AG04449 (cell line): Measurements from ENCODE around the gene TLN1.

Source experiments
- CTCF ChIA-PET: fragments of 350-600 bp; formaldehyde crosslinking; extraction: SDS; loops from one replicate; lab custom pipeline; 2021; ENCODE audit warnings: antibody characterized with exemption; lab: Yijun Ruan, JAX
- POLR2A ChIA-PET: fragments of 400-600, 350-600 bp; formaldehyde crosslinking; extraction: SDS; loops from one replicate; lab custom pipeline; 2020; ENCODE audit warnings: antibody characterized with exemption, inconsistent platforms; lab: Yijun Ruan, JAX
- DNase-seq: peaks from one replicate; pipeline ENCODE4 v3.0.0-alpha.2; 2010; ENCODE audit warnings: low read depth, low spot score
- H3K4me3 ChIP-seq: 2 replicates; pipeline ENCODE4 v1.5.1; 2011; ENCODE audit warnings: low read depth, mild to moderate bottlenecking, control low read depth, low read length
- CTCF ChIP-seq: IDR thresholded peaks from one replicate; pipeline ENCODE4 v1.5.1; 2011; ENCODE audit warnings: mild to moderate bottlenecking, moderate library complexity, low read length, control low read depth, inconsistent platforms; ENCODE audit not compliant: insufficient read depth; ENCODE audit errors: missing control alignments

Gene TLN1

GRCh38 chr9:35748242-35748857, 16.4 kb upstream of the TLN1 start:
- ChIA-PET POLR2A (interaction anchor here (0.6 to 5.6 kb wide), 5 partner anchors 13 to 356 kb away, joined by 3 to 54 read pairs (median 3); partner anchors contain the start of genes CREB3 and TLN1), CTCF (interaction anchor here (0.8 to 8.0 kb wide), 15 partner anchors 8 to 632 kb away, joined by 3 to 130 read pairs (median 4); partner anchors contain the start of genes ATOSB, CREB3 and TLN1)
- peak overlapping the region; percentile 89 for H3K4me3 ChIP-seq
- TF ChIP-seq CTCF: no peak
- no peak for DNase-seq

GRCh38 chr9:35746583-35746982, 14.6 kb upstream of the TLN1 start:
- DNase-seq: no peak
- ChIA-PET POLR2A (interaction anchor here (0.9 to 5.6 kb wide), 2 partner anchors 12 to 17 kb away, joined by 3 to 54 read pairs; partner anchors contain the start of genes CREB3 and TLN1), CTCF (interaction anchor here (0.6 to 8.0 kb wide), 7 partner anchors 10 to 733 kb away, joined by 3 to 130 read pairs (median 7); partner anchors contain the start of genes CREB3 and TLN1)
- TF ChIP-seq CTCF: no peak
- peak overlapping the region; percentile 89 for H3K4me3 ChIP-seq

- ChIA-PET CTCF (interaction anchor here (0.7 to 8.0 kb wide), 8 partner anchors 9 to 99 kb away, joined by 3 to 130 read pairs (median 4); partner anchors contain the start of genes CCDC107, MSMP and RMRP), POLR2A (interaction anchor here (0.9 to 5.6 kb wide), 2 partner anchors 11 to 16 kb away, joined by 3 to 54 read pairs; partner anchors contain the start of genes CREB3 and TLN1)
- DNase-seq: no peak
- no peak overlapping the region for H3K4me3 ChIP-seq
- no peak for TF ChIP-seq CTCF
These were observed 13.6 kb upstream of the TLN1 start for GRCh38 chr9:35745569-35745968.

- DNase-seq: no peak
- POLR2A ChIA-PET: interaction anchor here (0.8 kb wide), 1 partner anchor 16 kb away, joined by 3 read pairs; no protein-coding TSS in a partner anchor
- H3K4me3 ChIP-seq: no peak overlapping the region
- CTCF ChIA-PET: interaction anchor here (1.4 to 8.0 kb wide), 5 partner anchors 7 to 138 kb away, joined by 3 to 130 read pairs (median 9); partner anchors contain the start of genes CREB3 and TLN1
- no peak for TF ChIP-seq CTCF
These were observed 12.0 kb upstream of the TLN1 start for GRCh38 chr9:35743880-35744518.

- ChIA-PET POLR2A (interaction anchor here (0.8 kb wide), 1 partner anchor 15 kb away, joined by 3 read pairs; no protein-coding TSS in a partner anchor), CTCF (interaction anchor here (1.7 to 8.0 kb wide), 4 partner anchors 6 to 139 kb away, joined by 4 to 130 read pairs (median 10); partner anchors contain the start of genes CREB3 and TLN1)
- TF ChIP-seq CTCF: no peak
- no peak for DNase-seq
- H3K4me3 ChIP-seq: no peak overlapping the region
These were observed 11.5 kb upstream of the TLN1 start for GRCh38 chr9:35743452-35743851.
